Body of pancreas (tissue), 4 donors: ENCODE results near the gene FASTK. TPM values are rescaled to one million over a fixed set of nuclear protein-coding genes. Genes with fewer than 3 reads are reported as not detected.

ENCODE experiments used
- ATAC-seq: fragments of 150-250 bp; one replicate; pipeline ENCODE4 v1.9.1; 2016
- DNase-seq, 4 donors: peaks; one replicate each; pipeline ENCODE4 v3.0.0-alpha.2; 2019
- H3K27ac ChIP-seq, 4 donors: fragments of 200-600 bp; sonication (generic); 1 replicate in 3 of 4; 2 replicates in 1 of 4; pipeline versions ENCODE4 v1.5.1 to v1.6.1; 2016 to 2019; ENCODE audit warnings: mild to moderate bottlenecking in 1 of 4, mixed read lengths in 1 of 4, moderate library complexity in 1 of 4
- H3K27me3 ChIP-seq, 2 donors: fragments of 200-600 bp; sonication (generic); one replicate each; pipeline ENCODE4 v1.6.0; 2016; ENCODE audit warnings: mild to moderate bottlenecking in 1 of 2
- H3K36me3 ChIP-seq, 2 donors: fragments of 200-600 bp; sonication (generic); replicated peaks in 1 of 2; 2 replicates each; pipeline ENCODE4 v1.5.1; 2016; ENCODE audit warnings: low read depth in 2 of 2; ENCODE audit not compliant: insufficient read depth in 1 of 2
- H3K4me1 ChIP-seq: fragments of 200-600 bp; sonication (generic); one replicate; pipeline ENCODE4 v1.6.0; 2016
- H3K4me3 ChIP-seq, 2 donors: fragments of 200-600 bp; sonication (generic); 1 replicate in 1 of 2; 2 replicates in 1 of 2; pipeline ENCODE4 v1.5.1; 2016 to 2019
- H3K9me3 ChIP-seq, 3 donors: fragments of 200-600 bp; sonication (generic); 1 replicate in 2 of 3; 2 replicates in 1 of 3; pipeline ENCODE4 v1.5.1; 2016
- CTCF ChIP-seq, 7 experiments: fragments of 450-650 bp in 4 of 7; fragments of 200-600 bp in 3 of 7; sonication (generic) in 3 of 7; IDR thresholded peaks; one replicate each; pipeline ENCODE4 v1.5.1; 2016 to 2019; ENCODE audit warnings: antibody characterized with exemption in 7 of 7
- POLR2A ChIP-seq, 3 donors: fragments of 450-650 bp; IDR thresholded peaks; one replicate each; pipeline ENCODE4 v1.6.1; 2016; ENCODE audit warnings: antibody characterized with exemption in 3 of 3, mild to moderate bottlenecking in 2 of 3
- WGBS, 2 donors: methylation state at CpG; one replicate each; pipeline ENCODE4 v1.1.5; 2017; 5-methylcytosine and 5-hydroxymethylcytosine counted together
- intact Hi-C: fragments of 100-400 bp; cut with DNase I; formaldehyde crosslinking; loops from one replicate; pipeline ENCODE4 v1.15.1; 2023
- total RNA-seq, 2 donors: library from RNA; depleted of rRNA; stranded (reverse); fragments of >200 nt; gene quantifications; one replicate each; pipeline ENCODE4 v1.1.0, GENCODE V29; 2016

FASTK gene
- total RNA-seq, 2 donors from 2014 or later = 60.7 to 201 TPM

- Histone ChIP-seq H3K9me3 (no peaks in the 10 kb centered on the region), H3K27ac (no peak overlapping the region)
- intact Hi-C loops = loop anchor here (2.0 to 10.0 kb wide), 2 partner anchors 50 to 182 kb away; no protein-coding TSS in a partner anchor
Observed at GRCh38 chr7:151123158-151123821, 42.7 kb upstream of the FASTK start.

GRCh38 chr7:151122796-151123157 lies 42.2 kb upstream of the FASTK start:
- WGBS, 2 donors = 87 to 94% methylated on average over 13 to 21 of the region's 29 CpGs
- intact Hi-C loops = loop anchor here (2.0 to 10.0 kb wide), 2 partner anchors 50 to 182 kb away; no protein-coding TSS in a partner anchor
- H3K4me3 ChIP-seq = no peak overlapping the region
- TF ChIP-seq CTCF (IDR thresholded peaks at IDR 0.05) = no peak
- no peak for TF ChIP-seq POLR2A (IDR thresholded peaks at IDR 0.05)
- ATAC-seq (no peak), DNase-seq (no peak)
- no peak overlapping the region for H3K27ac ChIP-seq
- peaks cover 0 to 20% of the 10 kb centered on the region in 2 donors for H3K36me3 ChIP-seq
- H3K9me3 ChIP-seq = no peaks in the 10 kb centered on the region
- no peaks in the 10 kb centered on the region for H3K27me3 ChIP-seq
- H3K4me1 ChIP-seq = peaks cover 6% of the 10 kb centered on the region

More at GRCh38 chr7:151123158-151123821, 42.7 kb upstream of the FASTK start:
- TF ChIP-seq POLR2A (IDR thresholded peaks at IDR 0.05) (no peak), CTCF (IDR thresholded peaks at IDR 0.05) (no peak)
- H3K4me1 ChIP-seq = peaks cover 6% of the 10 kb centered on the region
- DNase-seq (no peak), ATAC-seq (peak; percentile 3)
- peaks cover 0 to 16% of the 10 kb centered on the region in 2 donors for H3K36me3 ChIP-seq
- WGBS, 2 donors = 91% methylated on average over 45 to 50 of the region's 50 CpGs
- H3K27me3 ChIP-seq = no peaks in the 10 kb centered on the region
- H3K4me3 ChIP-seq = no peak overlapping the region

- Histone ChIP-seq H3K36me3 (peaks cover 0 to 20% of the 10 kb centered on the region in 2 donors), H3K27ac (no peak overlapping the region), H3K27me3 (no peaks in the 10 kb centered on the region), H3K4me3 (no peak overlapping the region), H3K9me3 (no peaks in the 10 kb centered on the region), H3K4me1 (peaks cover 6% of the 10 kb centered on the region)
- no peak for DNase-seq
- intact Hi-C loops = loop anchor here (2.0 to 10.0 kb wide), 2 partner anchors 51 to 183 kb away; no protein-coding TSS in a partner anchor
- ATAC-seq = no peak
- TF ChIP-seq CTCF (IDR thresholded peaks at IDR 0.05) = no peak
- no peak for TF ChIP-seq POLR2A (IDR thresholded peaks at IDR 0.05)
- WGBS, 2 donors = 87 to 93% methylated on average over 18 to 23 of the region's 24 CpGs
Observed at GRCh38 chr7:151122276-151122675, 41.7 kb upstream of the FASTK start.

GRCh38 chr7:151121380-151122170 lies 41.0 kb upstream of the FASTK start:
- no peaks in the 10 kb centered on the region for H3K9me3 ChIP-seq
- no peak overlapping the region for H3K4me3 ChIP-seq
- ATAC-seq (no peak), DNase-seq (no peak)
- no peak overlapping the region for H3K27ac ChIP-seq
- H3K27me3 ChIP-seq = no peaks in the 10 kb centered on the region
- intact Hi-C loops = loop anchor here (2.0 to 10.0 kb wide), 2 partner anchors 51 to 183 kb away; no protein-coding TSS in a partner anchor
- TF ChIP-seq POLR2A (IDR thresholded peaks at IDR 0.05) (no peak), CTCF (IDR thresholded peaks at IDR 0.05) (no peak)
- H3K36me3 ChIP-seq = peaks cover 0 to 20% of the 10 kb centered on the region in 2 donors
- WGBS, 2 donors = 84 to 88% methylated on average over 26 to 30 of the region's 30 CpGs
- H3K4me1 ChIP-seq = peaks cover 7% of the 10 kb centered on the region
